Breast epithelium (tissue), 4 donors: Measurements from ENCODE around the gene LRRC61. TPM values are rescaled to one million over a fixed set of nuclear protein-coding genes. Genes with fewer than 3 reads are reported as not detected.
A peak's percentile ranks its signal among the peaks of the same experiment; 100 is the strongest.

Source experiments
- DNase-seq, 2 donors: peaks; one replicate each; pipeline ENCODE4 v3.0.0-alpha.2; 2019; ENCODE audit warnings: low spot score in 2 of 2
- H3K27ac ChIP-seq, 2 donors: fragments of 200-600 bp; sonication (generic) in 1 of 2; one replicate each; pipeline ENCODE4 v1.5.1; 2016 to 2019; ENCODE audit warnings: mild to moderate bottlenecking in 1 of 2
- H3K27me3 ChIP-seq, 2 donors: fragments of 200-600 bp; sonication (generic) in 1 of 2; one replicate each; pipeline versions ENCODE4 v1.5.1 to v1.6.0; 2017 to 2019; ENCODE audit warnings: control low read depth in 1 of 2, mild to moderate bottlenecking in 1 of 2
- H3K36me3 ChIP-seq: fragments of 200-600 bp; one replicate; pipeline ENCODE4 v1.5.1; 2019
- H3K4me1 ChIP-seq, 2 donors: fragments of 200-600 bp; sonication (generic); one replicate each; pipeline ENCODE4 v1.5.1; 2016 to 2019; ENCODE audit warnings: control low read depth in 1 of 2
- H3K4me3 ChIP-seq, 3 donors: fragments of 200-600 bp; sonication (generic); 1 replicate in 2 of 3; 2 replicates in 1 of 3; pipeline ENCODE4 v1.5.1; 2016 to 2019; ENCODE audit warnings: mild to moderate bottlenecking in 3 of 3, moderate library complexity in 2 of 3
- H3K9me3 ChIP-seq, 2 donors: fragments of 200-600 bp; sonication (generic) in 1 of 2; one replicate each; pipeline ENCODE4 v1.5.1; 2016 to 2019; ENCODE audit warnings: control low read depth in 1 of 2
- POLR2A ChIP-seq: fragments of 450-650 bp; IDR thresholded peaks from one replicate; pipeline ENCODE4 v1.6.1; 2016; ENCODE audit warnings: antibody characterized with exemption, mild to moderate bottlenecking, moderate library complexity
- POLR2AphosphoS5 ChIP-seq, 3 donors: sonication (generic); formaldehyde crosslinking; IDR thresholded peaks; one replicate each; pipeline ENCODE4 v1.6.1; 2017; ENCODE audit warnings: antibody characterized with exemption in 3 of 3
- intact Hi-C: fragments of 100-400 bp; cut with DNase I; formaldehyde crosslinking; loops from one replicate; pipeline ENCODE4 v1.15.1; 2023; ENCODE audit warnings: low total_unique reads
- total RNA-seq, 3 donors: library from RNA; depleted of rRNA; stranded (reverse); fragments of >200 nt; gene quantifications; one replicate each; pipeline ENCODE4 v1.1.0, GENCODE V29; 2016
- TF ChIP-seq, protein P1 (sequence below), 3 donors: fragments of 450-650 bp; IDR thresholded peaks; one replicate each; pipeline ENCODE4 v1.5.1; 2016 to 2017; ENCODE audit warnings: antibody characterized with exemption in 3 of 3, mild to moderate bottlenecking in 3 of 3, moderate library complexity in 3 of 3

Gene LRRC61
- total RNA-seq, 3 donors from 2014 or later = 8.0 to 23.4 (median 15.4) TPM

DNA sequence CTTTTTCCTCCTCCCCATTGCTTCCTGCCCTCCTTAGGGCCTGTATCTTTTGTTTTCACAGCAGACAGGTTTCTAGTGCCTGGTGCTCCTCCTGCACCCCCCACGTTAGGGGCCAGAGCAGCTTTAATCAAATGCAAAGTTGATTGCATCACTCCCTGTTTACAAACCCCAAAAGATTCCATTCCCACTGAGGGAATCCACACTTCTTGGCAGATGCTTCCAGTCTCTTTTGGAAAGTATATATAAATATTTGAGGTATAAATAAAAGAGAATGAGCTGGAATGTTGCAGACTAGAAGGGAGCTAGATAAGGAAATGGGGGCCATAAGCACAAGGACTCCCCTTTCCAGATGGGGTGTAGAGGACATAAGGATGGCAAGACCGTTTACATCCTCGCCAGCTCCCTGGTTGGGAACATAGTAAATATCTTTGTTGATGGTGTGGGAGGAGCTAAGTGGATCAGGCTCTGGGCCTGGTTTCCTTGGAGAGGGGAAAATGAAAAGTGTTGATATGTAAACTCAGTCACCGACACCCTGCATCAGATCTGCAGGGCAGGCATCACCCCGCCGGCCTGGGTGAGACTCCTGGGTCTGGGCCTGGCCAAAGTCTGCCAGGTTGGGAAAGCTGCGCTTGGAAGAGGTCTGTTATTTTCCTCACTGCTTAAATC, 12.1 kb downstream of the LRRC61 start:
- Histone ChIP-seq H3K9me3 (no peaks in the 10 kb centered on the region), H3K27me3 (no peaks in the 10 kb centered on the region), H3K27ac (peak overlapping the region; percentile 62 to 80), H3K36me3 (no peaks in the 10 kb centered on the region), H3K4me1 (peaks cover 0 to 19% of the 10 kb centered on the region in 2 donors), H3K4me3 (no peak overlapping the region)
- no peak for DNase-seq
- intact Hi-C loops = no loop called here
- TF ChIP-seq, protein P1, sequence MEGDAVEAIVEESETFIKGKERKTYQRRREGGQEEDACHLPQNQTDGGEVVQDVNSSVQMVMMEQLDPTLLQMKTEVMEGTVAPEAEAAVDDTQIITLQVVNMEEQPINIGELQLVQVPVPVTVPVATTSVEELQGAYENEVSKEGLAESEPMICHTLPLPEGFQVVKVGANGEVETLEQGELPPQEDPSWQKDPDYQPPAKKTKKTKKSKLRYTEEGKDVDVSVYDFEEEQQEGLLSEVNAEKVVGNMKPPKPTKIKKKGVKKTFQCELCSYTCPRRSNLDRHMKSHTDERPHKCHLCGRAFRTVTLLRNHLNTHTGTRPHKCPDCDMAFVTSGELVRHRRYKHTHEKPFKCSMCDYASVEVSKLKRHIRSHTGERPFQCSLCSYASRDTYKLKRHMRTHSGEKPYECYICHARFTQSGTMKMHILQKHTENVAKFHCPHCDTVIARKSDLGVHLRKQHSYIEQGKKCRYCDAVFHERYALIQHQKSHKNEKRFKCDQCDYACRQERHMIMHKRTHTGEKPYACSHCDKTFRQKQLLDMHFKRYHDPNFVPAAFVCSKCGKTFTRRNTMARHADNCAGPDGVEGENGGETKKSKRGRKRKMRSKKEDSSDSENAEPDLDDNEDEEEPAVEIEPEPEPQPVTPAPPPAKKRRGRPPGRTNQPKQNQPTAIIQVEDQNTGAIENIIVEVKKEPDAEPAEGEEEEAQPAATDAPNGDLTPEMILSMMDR (IDR thresholded peaks at IDR 0.05) = no peak
- TF ChIP-seq POLR2AphosphoS5 (IDR thresholded peaks at IDR 0.05) = no peak
- no peak for TF ChIP-seq POLR2A

DNA sequence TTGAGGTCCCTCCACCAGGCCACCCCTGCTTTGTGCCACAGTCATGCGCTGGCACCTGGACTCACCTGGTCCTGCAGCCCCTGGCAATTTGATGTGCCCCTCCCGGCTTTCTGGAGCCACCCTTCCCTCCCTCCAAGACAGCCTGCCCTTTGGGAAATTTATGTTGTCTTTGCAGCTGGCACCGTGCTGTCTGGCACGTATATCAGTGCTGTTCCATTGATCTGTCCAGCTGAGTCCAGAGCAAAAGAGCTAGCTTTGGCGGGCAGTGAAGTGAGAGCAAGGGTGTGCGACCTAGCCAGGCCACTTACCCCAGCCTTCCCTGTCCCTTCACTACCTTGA, 12.6 kb downstream of the LRRC61 start:
- no peaks in the 10 kb centered on the region for H3K36me3 ChIP-seq
- TF ChIP-seq, protein P1 (IDR thresholded peaks at IDR 0.05) = no peak
- TF ChIP-seq POLR2A = no peak
- TF ChIP-seq POLR2AphosphoS5 (IDR thresholded peaks at IDR 0.05) = no peak
- no peak for DNase-seq
- no peak overlapping the region for H3K4me3 ChIP-seq
- H3K27me3 ChIP-seq = no peaks in the 10 kb centered on the region
- intact Hi-C loops = no loop called here
- peaks cover 0 to 21% of the 10 kb centered on the region in 2 donors for H3K4me1 ChIP-seq
- H3K9me3 ChIP-seq = no peaks in the 10 kb centered on the region
- H3K27ac ChIP-seq = peak overlapping the region; percentile 62 to 80

DNA sequence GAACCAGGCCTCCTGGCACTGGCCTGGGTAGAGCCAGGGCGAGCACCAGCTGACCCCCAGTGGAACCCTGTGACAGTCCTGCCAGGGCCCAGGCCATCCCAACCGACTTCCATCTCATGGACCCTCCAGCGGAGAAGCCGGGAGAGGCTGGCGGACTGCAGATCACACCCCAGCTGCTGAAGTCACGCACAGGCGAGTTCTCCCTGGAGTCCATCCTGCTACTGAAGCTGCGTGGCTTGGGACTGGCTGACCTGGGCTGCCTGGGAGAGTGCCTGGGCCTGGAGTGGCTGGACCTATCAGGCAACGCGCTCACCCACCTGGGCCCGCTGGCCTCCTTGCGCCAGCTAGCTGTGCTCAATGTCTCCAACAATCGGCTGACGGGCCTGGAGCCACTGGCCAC, 13.6 kb downstream of the LRRC61 start:
- TF ChIP-seq POLR2A (no peak), POLR2AphosphoS5 (IDR thresholded peaks at IDR 0.05) (no peak)
- TF ChIP-seq, protein P1 (IDR thresholded peaks at IDR 0.05) = no peak
- no peaks in the 10 kb centered on the region for H3K36me3 ChIP-seq
- H3K27me3 ChIP-seq = no peaks in the 10 kb centered on the region
- no peak overlapping the region for H3K4me3 ChIP-seq
- no peaks in the 10 kb centered on the region for H3K9me3 ChIP-seq
- H3K27ac ChIP-seq = peak overlapping the region in 1 of 2 donors; percentile 27
- no peak for DNase-seq
- peaks cover 0 to 21% of the 10 kb centered on the region in 2 donors for H3K4me1 ChIP-seq
- intact Hi-C loops = no loop called here

DNA sequence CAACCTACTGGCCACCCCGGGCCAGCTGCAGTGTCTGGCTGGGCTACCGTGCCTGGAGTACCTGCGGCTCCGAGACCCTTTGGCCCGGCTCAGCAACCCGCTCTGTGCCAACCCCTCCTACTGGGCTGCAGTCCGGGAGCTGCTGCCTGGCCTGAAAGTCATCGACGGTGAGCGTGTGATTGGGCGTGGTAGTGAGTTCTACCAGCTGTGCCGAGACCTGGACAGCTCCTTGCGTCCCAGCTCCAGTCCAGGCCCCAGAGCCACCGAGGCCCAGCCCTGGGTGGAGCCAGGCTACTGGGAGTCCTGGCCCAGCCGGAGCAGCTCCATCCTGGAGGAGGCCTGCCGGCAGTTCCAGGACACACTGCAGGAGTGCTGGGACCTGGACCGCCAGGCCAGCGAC, 14.0 kb downstream of the LRRC61 start:
- no peak for DNase-seq
- Histone ChIP-seq H3K27ac (peak overlapping the region in 1 of 2 donors; percentile 27), H3K9me3 (no peaks in the 10 kb centered on the region), H3K27me3 (no peaks in the 10 kb centered on the region), H3K4me3 (no peak overlapping the region), H3K36me3 (no peaks in the 10 kb centered on the region), H3K4me1 (peaks cover 0 to 21% of the 10 kb centered on the region in 2 donors)
- TF ChIP-seq POLR2AphosphoS5 (IDR thresholded peaks at IDR 0.05) (no peak), POLR2A (no peak)
- TF ChIP-seq, protein P1 (IDR thresholded peaks at IDR 0.05) = no peak
- intact Hi-C loops = no loop called here

DNA sequence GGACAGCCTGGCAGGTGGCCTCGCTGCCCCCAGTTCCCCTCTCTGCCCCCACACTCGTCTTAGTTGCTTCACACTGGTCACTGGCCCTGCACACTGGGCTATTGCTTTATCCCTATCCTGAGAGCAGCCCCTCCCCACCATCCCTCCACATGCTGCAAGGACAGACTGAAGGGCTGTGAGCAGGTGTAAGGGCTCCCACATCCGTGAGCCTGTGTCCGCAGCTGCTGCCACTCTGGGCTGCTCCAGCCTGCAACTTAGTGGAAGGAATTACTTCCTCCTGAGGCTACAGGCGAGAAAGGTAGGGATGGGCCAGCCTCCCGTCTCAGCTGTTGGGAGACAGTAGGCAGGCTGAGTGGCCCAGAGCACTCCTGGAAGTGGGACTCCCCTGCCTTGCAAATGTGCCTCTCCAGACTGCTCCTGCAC, 14.5 kb downstream of the LRRC61 start:
- H3K27me3 ChIP-seq = no peaks in the 10 kb centered on the region
- H3K4me1 ChIP-seq = peaks cover 0 to 21% of the 10 kb centered on the region in 2 donors
- H3K36me3 ChIP-seq = no peaks in the 10 kb centered on the region
- intact Hi-C loops = no loop called here
- no peak for DNase-seq
- TF ChIP-seq POLR2AphosphoS5 (IDR thresholded peaks at IDR 0.05) = no peak
- TF ChIP-seq POLR2A = no peak
- TF ChIP-seq, protein P1 (IDR thresholded peaks at IDR 0.05) = no peak
- no peaks in the 10 kb centered on the region for H3K9me3 ChIP-seq
- H3K27ac ChIP-seq = peak overlapping the region in 1 of 2 donors; percentile 27
- no peak overlapping the region for H3K4me3 ChIP-seq
